Prostate gland (tissue), 2 donors: ENCODE results near the gene MPDU1.

ENCODE experiments used
- CTCF ChIP-seq, 4 experiments: fragments of 200-600 bp in 2 of 4; fragments of 450-650 bp in 2 of 4; sonication (generic) in 2 of 4; IDR thresholded peaks; 1 replicate in 3 of 4; 2 replicates in 1 of 4; pipeline ENCODE4 v1.5.1; 2016 to 2019; ENCODE audit warnings: antibody characterized with exemption in 4 of 4, mild to moderate bottlenecking in 2 of 4, moderate library complexity in 2 of 4
- POLR2AphosphoS5 ChIP-seq: sonication (generic); formaldehyde crosslinking; IDR thresholded peaks from one replicate; pipeline ENCODE4 v1.6.1; 2017; ENCODE audit warnings: antibody characterized with exemption

DNA sequence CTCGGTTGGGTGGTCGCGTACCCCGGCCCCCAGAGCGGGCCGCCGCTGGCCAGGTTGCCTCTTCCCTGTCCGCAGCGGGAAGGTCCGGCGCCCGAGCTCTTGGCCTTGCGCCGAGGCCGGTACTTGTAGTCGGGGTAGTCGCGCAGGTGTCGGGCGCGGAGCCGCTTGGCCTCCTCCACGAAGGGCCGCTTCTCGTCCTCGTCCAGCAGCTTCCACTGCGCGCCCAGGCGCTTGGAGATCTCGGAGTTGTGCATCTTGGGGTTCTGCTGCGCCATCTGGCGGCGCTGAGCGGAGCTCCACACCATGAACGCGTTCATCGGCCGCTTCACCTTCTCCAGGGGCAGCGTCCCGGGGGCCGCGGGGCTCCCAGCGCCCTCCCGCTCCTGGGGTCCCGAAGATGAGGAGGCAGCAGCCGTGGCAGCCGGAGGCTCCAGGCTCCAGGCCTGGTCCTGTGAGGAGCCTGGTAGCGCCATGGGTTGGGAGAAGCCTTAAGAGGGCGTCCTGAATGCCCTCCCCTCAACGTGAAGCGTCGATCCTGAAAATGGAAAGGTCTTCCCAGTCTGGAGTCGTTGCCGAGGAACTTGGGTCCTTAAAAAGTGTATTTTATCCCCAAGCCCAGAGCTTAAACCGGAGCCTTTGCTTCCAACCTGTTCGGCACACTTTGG lies 5.7 kb downstream of the MPDU1 start:
- TF ChIP-seq CTCF (IDR thresholded peaks at IDR 0.05) (peak; percentile 74 to 96 (median 91)), POLR2AphosphoS5 (peak; percentile 75)
